Measurements from ENCODE around the gene NQO2.

NQO2 gene

GRCh38 chr6:2990932-2991506 is 8.7 kb upstream of the NQO2 start:
- no peaks in the 10 kb centered on the region for H3K79me2 ChIP-seq (ENCODE audit: insufficient read depth, low read length)
- peak overlapping the region; percentile 75 for H3K4me2 ChIP-seq (ENCODE audit: low read length)
- peak overlapping the region; percentile 19; the same call in 1 of the 2 replicates for H2AFZ ChIP-seq (ENCODE audit: low read length)
- no peaks in the 10 kb centered on the region for H4K20me1 ChIP-seq (ENCODE audit: insufficient read depth, low read length)
- no peaks in the 10 kb centered on the region for H3K27me3 ChIP-seq (ENCODE audit: insufficient read depth, low read length)
- H3K9me3 ChIP-seq (ENCODE audit: low read length), result no peaks in the 10 kb centered on the region
- peaks cover 18% of the 10 kb centered on the region for H3K4me1 ChIP-seq (ENCODE audit: insufficient read depth, low read length, severe bottlenecking)
- no peak overlapping the region for H3K27ac ChIP-seq (ENCODE audit: low read depth, low read length, poor library complexity, severe bottlenecking)
- peak overlapping the region; percentile 64; the same call in 1 of the 2 replicates for H3K9ac ChIP-seq (ENCODE audit: low read length)
- H3K4me3 ChIP-seq (ENCODE audit: low read depth, low read length, poor library complexity, severe bottlenecking), result peak overlapping the region; percentile 72
- no peaks in the 10 kb centered on the region; the same call in 1 of the 2 replicates for H3K36me3 ChIP-seq (ENCODE audit: insufficient read depth, low read length)
- no peaks in the 10 kb centered on the region for H3K9me2 ChIP-seq (ENCODE audit: low read depth, low read length)
- no peak for TF ChIP-seq CTCF (IDR thresholded peaks at IDR 0.05; ENCODE audit: low read length)
- no peak for TF ChIP-seq EZH2 (IDR thresholded peaks at IDR 0.05; ENCODE audit: borderline replicate concordance, low read length)
- no peaks in the 10 kb centered on the region for H3F3A ChIP-seq (ENCODE audit: insufficient read depth, low read length)

GRCh38 chr6:2992330-2992979 is 7.2 kb upstream of the NQO2 start:
- Histone ChIP-seq H3K9me2 (ENCODE audit: low read depth, low read length) (no peaks in the 10 kb centered on the region), H3K27me3 (ENCODE audit: insufficient read depth, low read length) (no peaks in the 10 kb centered on the region), H3K27ac (ENCODE audit: low read depth, low read length, poor library complexity, severe bottlenecking) (no peak overlapping the region), H3K4me1 (ENCODE audit: insufficient read depth, low read length, severe bottlenecking) (peaks cover 24% of the 10 kb centered on the region), H3K9ac (ENCODE audit: low read length) (no peak overlapping the region), H3K9me3 (ENCODE audit: low read length) (no peaks in the 10 kb centered on the region), H3K36me3 (ENCODE audit: insufficient read depth, low read length) (no peaks in the 10 kb centered on the region; the same call in 1 of the 2 replicates), H4K20me1 (ENCODE audit: insufficient read depth, low read length) (no peaks in the 10 kb centered on the region), H2AFZ (ENCODE audit: low read length) (no peak overlapping the region), H3K4me3 (ENCODE audit: low read depth, low read length, poor library complexity, severe bottlenecking) (no peak overlapping the region), H3K4me2 (ENCODE audit: low read length) (no peak overlapping the region), H3K79me2 (ENCODE audit: insufficient read depth, low read length) (no peaks in the 10 kb centered on the region), H3F3A (ENCODE audit: insufficient read depth, low read length) (no peaks in the 10 kb centered on the region)
- TF ChIP-seq CTCF (IDR thresholded peaks at IDR 0.05; ENCODE audit: low read length) (no peak), EZH2 (IDR thresholded peaks at IDR 0.05; ENCODE audit: borderline replicate concordance, low read length) (no peak)

GRCh38 chr6:2993755-2994317 is 5.9 kb upstream of the NQO2 start:
- Histone ChIP-seq H3K4me2 (ENCODE audit: low read length) (no peak overlapping the region), H3K9me2 (ENCODE audit: low read depth, low read length) (no peaks in the 10 kb centered on the region), H3K4me3 (ENCODE audit: low read depth, low read length, poor library complexity, severe bottlenecking) (no peak overlapping the region), H3K4me1 (ENCODE audit: insufficient read depth, low read length, severe bottlenecking) (peaks cover 24% of the 10 kb centered on the region), H3K9me3 (ENCODE audit: low read length) (no peaks in the 10 kb centered on the region), H3K36me3 (ENCODE audit: insufficient read depth, low read length) (no peaks in the 10 kb centered on the region; the same call in 1 of the 2 replicates), H3F3A (ENCODE audit: insufficient read depth, low read length) (no peaks in the 10 kb centered on the region), H3K9ac (ENCODE audit: low read length) (no peak overlapping the region), H3K27me3 (ENCODE audit: insufficient read depth, low read length) (no peaks in the 10 kb centered on the region), H4K20me1 (ENCODE audit: insufficient read depth, low read length) (no peaks in the 10 kb centered on the region), H2AFZ (ENCODE audit: low read length) (no peak overlapping the region), H3K27ac (ENCODE audit: low read depth, low read length, poor library complexity, severe bottlenecking) (no peak overlapping the region), H3K79me2 (ENCODE audit: insufficient read depth, low read length) (no peaks in the 10 kb centered on the region)
- TF ChIP-seq CTCF (IDR thresholded peaks at IDR 0.05; ENCODE audit: low read length) (no peak), EZH2 (IDR thresholded peaks at IDR 0.05; ENCODE audit: borderline replicate concordance, low read length) (no peak)
